Measurements from ENCODE around the gene CHKA.

CHKA gene

GRCh38 chr11:68071281-68072048, 49.7 kb downstream of the CHKA start:
- Histone ChIP-seq H3K4me3 (ENCODE audit: low read depth, low read length) (no peak overlapping the region), H3K9me3 (ENCODE audit: control insufficient read depth, insufficient read depth, low read depth, low read length) (no peaks in the 10 kb centered on the region), H3K27ac (ENCODE audit: low read depth, low read length) (no peak overlapping the region), H3K27me3 (ENCODE audit: control insufficient read depth, insufficient read depth, low read length) (no peaks in the 10 kb centered on the region), H3K36me3 (ENCODE audit: control insufficient read depth, insufficient read depth, low read length) (peaks cover 90% of the 10 kb centered on the region), H3K9ac (ENCODE audit: low read length) (no peak overlapping the region), H3K4me1 (ENCODE audit: control insufficient read depth, insufficient read depth, low read length) (no peaks in the 10 kb centered on the region)

DNA sequence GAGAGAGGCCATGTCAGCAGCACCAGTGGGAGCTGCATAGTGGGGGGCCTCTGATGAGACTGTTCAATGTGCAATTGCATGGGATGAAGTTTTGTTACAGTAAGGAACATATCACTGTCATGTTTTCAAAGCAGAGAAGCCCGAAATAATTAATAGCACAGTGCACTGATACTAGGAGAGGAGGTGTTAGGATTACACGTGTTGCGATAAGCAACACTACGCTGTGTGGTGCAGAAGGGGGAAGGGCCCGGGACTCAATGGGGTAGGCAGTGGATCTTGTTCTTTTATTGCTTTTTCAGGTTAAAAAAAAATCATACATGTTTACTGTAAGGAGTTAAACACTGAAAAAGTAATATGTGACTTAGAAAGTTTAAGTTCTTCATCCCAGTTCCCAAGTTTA, 53.2 kb downstream of the CHKA start:
- no peaks in the 10 kb centered on the region for H3K9me3 ChIP-seq (ENCODE audit: control insufficient read depth, insufficient read depth, low read depth, low read length)
- H3K9ac ChIP-seq (ENCODE audit: low read length), result no peak overlapping the region
- no peaks in the 10 kb centered on the region for H3K27me3 ChIP-seq (ENCODE audit: control insufficient read depth, insufficient read depth, low read length)
- H3K27ac ChIP-seq (ENCODE audit: low read depth, low read length), result no peak overlapping the region
- peaks cover 98% of the 10 kb centered on the region for H3K36me3 ChIP-seq (ENCODE audit: control insufficient read depth, insufficient read depth, low read length)
- no peaks in the 10 kb centered on the region for H3K4me1 ChIP-seq (ENCODE audit: control insufficient read depth, insufficient read depth, low read length)
- H3K4me3 ChIP-seq (ENCODE audit: low read depth, low read length), result no peak overlapping the region

GRCh38 chr11:68066742-68067141, 54.4 kb downstream of the CHKA start:
- no peak overlapping the region for H3K4me3 ChIP-seq (ENCODE audit: low read depth, low read length)
- H3K9ac ChIP-seq (ENCODE audit: low read length), result no peak overlapping the region
- no peaks in the 10 kb centered on the region for H3K9me3 ChIP-seq (ENCODE audit: control insufficient read depth, insufficient read depth, low read depth, low read length)
- H3K36me3 ChIP-seq (ENCODE audit: control insufficient read depth, insufficient read depth, low read length), result peaks cover 98% of the 10 kb centered on the region
- no peaks in the 10 kb centered on the region for H3K27me3 ChIP-seq (ENCODE audit: control insufficient read depth, insufficient read depth, low read length)
- H3K4me1 ChIP-seq (ENCODE audit: control insufficient read depth, insufficient read depth, low read length), result no peaks in the 10 kb centered on the region
- no peak overlapping the region for H3K27ac ChIP-seq (ENCODE audit: low read depth, low read length)

DNA sequence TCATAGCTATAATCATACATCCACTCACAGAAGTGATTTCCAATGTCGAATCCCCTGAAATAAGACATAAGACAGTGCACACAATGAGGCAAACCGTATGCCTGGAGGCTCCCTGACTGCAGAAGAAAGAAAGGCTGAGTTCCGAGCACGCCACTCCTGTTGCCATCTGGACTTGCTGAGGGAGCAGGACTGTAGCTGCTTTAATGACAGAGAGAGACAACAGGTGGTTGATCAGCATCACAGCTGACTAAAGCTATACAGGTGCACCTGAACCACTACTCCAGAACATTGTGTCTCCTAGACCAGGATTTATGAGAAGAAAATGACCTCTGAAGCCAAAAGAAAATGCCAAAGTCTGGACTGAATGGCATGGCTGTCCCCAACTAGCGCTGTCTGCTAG, 55.3 kb downstream of the CHKA start:
- Histone ChIP-seq H3K4me3 (ENCODE audit: low read depth, low read length) (no peak overlapping the region), H3K27me3 (ENCODE audit: control insufficient read depth, insufficient read depth, low read length) (no peaks in the 10 kb centered on the region), H3K9ac (ENCODE audit: low read length) (no peak overlapping the region), H3K4me1 (ENCODE audit: control insufficient read depth, insufficient read depth, low read length) (no peaks in the 10 kb centered on the region), H3K9me3 (ENCODE audit: control insufficient read depth, insufficient read depth, low read depth, low read length) (no peaks in the 10 kb centered on the region), H3K36me3 (ENCODE audit: control insufficient read depth, insufficient read depth, low read length) (peaks cover 97% of the 10 kb centered on the region), H3K27ac (ENCODE audit: low read depth, low read length) (no peak overlapping the region)

DNA sequence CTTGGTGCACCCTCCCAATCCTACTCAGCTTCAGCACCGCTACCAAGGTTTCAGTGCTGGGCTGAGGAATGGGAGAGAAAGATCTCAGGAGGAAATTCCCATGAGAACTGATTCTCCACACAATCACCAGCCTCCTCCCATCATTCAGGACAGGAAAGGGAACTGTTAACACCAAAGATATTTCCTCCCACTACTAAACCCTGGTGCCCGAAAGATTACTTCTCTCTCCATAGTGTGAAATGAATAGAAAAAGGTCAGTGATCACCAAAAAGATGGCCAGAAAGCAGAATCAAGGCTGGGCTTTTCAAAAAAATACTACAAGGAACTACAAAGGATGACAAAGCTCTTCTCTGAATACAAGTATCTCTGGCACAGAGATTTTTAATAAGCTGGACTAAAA, 56.3 kb downstream of the CHKA start:
- Histone ChIP-seq H3K36me3 (ENCODE audit: control insufficient read depth, insufficient read depth, low read length) (peaks cover 94% of the 10 kb centered on the region), H3K4me3 (ENCODE audit: low read depth, low read length) (no peak overlapping the region), H3K9me3 (ENCODE audit: control insufficient read depth, insufficient read depth, low read depth, low read length) (no peaks in the 10 kb centered on the region), H3K4me1 (ENCODE audit: control insufficient read depth, insufficient read depth, low read length) (no peaks in the 10 kb centered on the region), H3K27ac (ENCODE audit: low read depth, low read length) (no peak overlapping the region), H3K27me3 (ENCODE audit: control insufficient read depth, insufficient read depth, low read length) (no peaks in the 10 kb centered on the region), H3K9ac (ENCODE audit: low read length) (no peak overlapping the region)

DNA sequence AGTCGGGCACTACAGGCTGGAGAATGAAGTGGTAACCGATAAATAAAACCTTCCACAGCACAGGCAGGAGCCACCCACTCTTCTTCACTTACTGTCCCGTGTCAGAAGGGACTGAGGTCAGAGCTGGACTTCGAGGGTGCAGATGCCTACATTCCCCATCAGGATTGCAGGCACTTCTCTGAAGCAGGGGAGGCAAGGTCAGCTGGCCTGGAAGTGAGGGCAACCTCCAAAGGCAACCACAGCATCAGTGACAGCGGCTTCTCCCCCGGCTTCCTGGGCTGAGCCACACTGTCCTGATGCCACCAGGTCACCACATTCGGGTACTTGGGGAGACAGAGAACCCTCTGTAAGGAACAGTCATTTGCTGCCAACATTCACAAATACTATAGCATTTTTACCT, 59.7 kb downstream of the CHKA start:
- no peaks in the 10 kb centered on the region for H3K4me1 ChIP-seq (ENCODE audit: control insufficient read depth, insufficient read depth, low read length)

DNA sequence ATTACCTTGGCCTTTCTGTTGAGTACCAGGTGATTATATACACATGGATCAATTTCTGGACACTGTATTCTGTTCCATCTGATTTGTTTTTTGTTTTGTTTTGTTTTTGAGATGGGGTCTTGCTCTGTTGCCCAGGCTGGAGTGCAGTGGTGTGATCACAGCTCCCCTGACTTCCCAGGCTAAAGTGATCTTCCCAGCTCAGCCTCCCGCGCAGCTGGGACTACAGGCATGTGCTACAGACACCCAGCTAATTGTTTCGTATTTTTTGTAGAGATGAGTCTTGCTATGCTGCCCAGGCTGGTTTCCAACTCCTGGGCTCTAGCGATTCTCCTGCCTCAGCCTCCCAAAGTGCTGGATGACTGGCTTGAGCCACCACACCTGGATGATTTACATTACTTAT, 63.4 kb downstream of the CHKA start:
- Histone ChIP-seq H3K4me1 (ENCODE audit: control insufficient read depth, insufficient read depth, low read length) (no peaks in the 10 kb centered on the region), H3K4me3 (ENCODE audit: low read depth, low read length) (no peak overlapping the region), H3K27me3 (ENCODE audit: control insufficient read depth, insufficient read depth, low read length) (no peaks in the 10 kb centered on the region), H3K36me3 (ENCODE audit: control insufficient read depth, insufficient read depth, low read length) (peaks cover 67% of the 10 kb centered on the region), H3K9me3 (ENCODE audit: control insufficient read depth, insufficient read depth, low read depth, low read length) (no peaks in the 10 kb centered on the region), H3K27ac (ENCODE audit: low read depth, low read length) (no peak overlapping the region), H3K9ac (ENCODE audit: low read length) (no peak overlapping the region)

More for the DNA sequence above, 59.7 kb downstream of the CHKA start:
- Histone ChIP-seq H3K9ac (ENCODE audit: low read length) (no peak overlapping the region), H3K9me3 (ENCODE audit: control insufficient read depth, insufficient read depth, low read depth, low read length) (no peaks in the 10 kb centered on the region), H3K27me3 (ENCODE audit: control insufficient read depth, insufficient read depth, low read length) (no peaks in the 10 kb centered on the region), H3K4me3 (ENCODE audit: low read depth, low read length) (no peak overlapping the region), H3K36me3 (ENCODE audit: control insufficient read depth, insufficient read depth, low read length) (peaks cover 83% of the 10 kb centered on the region), H3K27ac (ENCODE audit: low read depth, low read length) (no peak overlapping the region)

GRCh38 chr11:68056317-68057285, 64.6 kb downstream of the CHKA start:
- Histone ChIP-seq H3K36me3 (ENCODE audit: control insufficient read depth, insufficient read depth, low read length) (peaks cover 62% of the 10 kb centered on the region), H3K27me3 (ENCODE audit: control insufficient read depth, insufficient read depth, low read length) (no peaks in the 10 kb centered on the region), H3K9me3 (ENCODE audit: control insufficient read depth, insufficient read depth, low read depth, low read length) (no peaks in the 10 kb centered on the region), H3K27ac (ENCODE audit: low read depth, low read length) (no peak overlapping the region), H3K4me1 (ENCODE audit: control insufficient read depth, insufficient read depth, low read length) (no peaks in the 10 kb centered on the region), H3K4me3 (ENCODE audit: low read depth, low read length) (no peak overlapping the region), H3K9ac (ENCODE audit: low read length) (no peak overlapping the region)

- Histone ChIP-seq H3K27ac (ENCODE audit: low read depth, low read length) (no peak overlapping the region), H3K4me1 (ENCODE audit: control insufficient read depth, insufficient read depth, low read length) (no peaks in the 10 kb centered on the region), H3K4me3 (ENCODE audit: low read depth, low read length) (no peak overlapping the region), H3K27me3 (ENCODE audit: control insufficient read depth, insufficient read depth, low read length) (no peaks in the 10 kb centered on the region), H3K9me3 (ENCODE audit: control insufficient read depth, insufficient read depth, low read depth, low read length) (no peaks in the 10 kb centered on the region), H3K36me3 (ENCODE audit: control insufficient read depth, insufficient read depth, low read length) (peaks cover 51% of the 10 kb centered on the region), H3K9ac (ENCODE audit: low read length) (no peak overlapping the region)
These were observed 67.0 kb downstream of the CHKA start for GRCh38 chr11:68053981-68054812.

DNA sequence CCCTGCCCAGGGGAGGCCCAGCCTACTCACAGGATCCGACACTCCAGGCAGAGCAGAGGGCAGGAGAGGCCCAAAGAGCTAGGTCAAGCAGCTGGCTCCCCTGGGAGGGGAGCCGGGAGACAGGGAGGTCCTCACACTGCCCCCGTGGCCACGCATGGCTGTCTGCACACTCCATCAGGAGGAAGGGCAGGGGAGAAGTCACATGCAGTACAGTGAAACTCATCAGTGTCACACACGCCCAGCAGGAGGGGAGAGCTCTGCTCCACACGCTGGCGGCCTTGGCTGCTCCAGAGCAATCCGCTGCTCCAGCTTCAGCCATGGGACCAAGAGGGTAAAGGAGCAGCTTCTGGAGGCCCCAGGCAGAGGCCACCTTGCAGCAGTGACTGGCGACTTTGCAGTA, 68.1 kb downstream of the CHKA start:
- no peaks in the 10 kb centered on the region for H3K27me3 ChIP-seq (ENCODE audit: control insufficient read depth, insufficient read depth, low read length)
- H3K4me1 ChIP-seq (ENCODE audit: control insufficient read depth, insufficient read depth, low read length), result no peaks in the 10 kb centered on the region
- H3K9ac ChIP-seq (ENCODE audit: low read length), result no peak overlapping the region
- H3K4me3 ChIP-seq (ENCODE audit: low read depth, low read length), result no peak overlapping the region
- H3K36me3 ChIP-seq (ENCODE audit: control insufficient read depth, insufficient read depth, low read length), result peaks cover 41% of the 10 kb centered on the region
- no peaks in the 10 kb centered on the region for H3K9me3 ChIP-seq (ENCODE audit: control insufficient read depth, insufficient read depth, low read depth, low read length)
- no peak overlapping the region for H3K27ac ChIP-seq (ENCODE audit: low read depth, low read length)

Measured in HUES6 (cell line).